Astrocyte of the spinal cord (primary cell): ENCODE measurements around the gene LSAMP.

Experiments used
- DNase-seq: peaks from one replicate; pipeline ENCODE4 v3.0.0; 2011; ENCODE audit warnings: low read depth, low spot score
- H3K4me3 ChIP-seq: 2 replicates; pipeline ENCODE4 v1.5.1; 2011; ENCODE audit warnings: low read depth, mild to moderate bottlenecking, low read length, moderate library complexity
- CTCF ChIP-seq: IDR thresholded peaks from 2 replicates; pipeline ENCODE4 v1.5.1; 2012; ENCODE audit warnings: low read depth, mild to moderate bottlenecking, low read length, inconsistent platforms
- in situ Hi-C: cut with HindIII; loops from 2 replicates; pipeline ENCODE4 v1.10.0; 2017; ENCODE audit warnings: low sequenced_read_pairs

Gene LSAMP

DNA sequence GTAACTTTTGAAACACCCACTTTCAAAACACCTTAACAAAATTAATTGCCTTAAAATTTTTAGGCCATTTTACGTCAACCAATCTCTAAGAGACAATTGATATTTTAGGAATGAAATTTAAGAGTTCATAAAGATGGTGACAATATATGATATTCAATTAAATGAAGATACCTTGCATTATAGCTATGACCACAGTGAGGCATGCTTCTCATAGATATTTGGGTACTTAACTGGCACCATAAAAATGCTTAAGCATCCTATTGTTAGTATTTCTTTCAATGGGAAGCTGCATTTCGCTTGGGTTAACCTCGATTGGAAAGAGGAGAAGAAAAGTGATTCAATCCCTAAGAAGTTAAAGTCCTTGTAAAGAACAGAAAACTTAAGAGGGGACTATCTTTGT is 613.0 kb downstream of the LSAMP start:
- in situ Hi-C loops, result no loop called here
- H3K4me3 ChIP-seq, result no peak overlapping the region
- no peak for TF ChIP-seq CTCF
- no peak for DNase-seq

DNA sequence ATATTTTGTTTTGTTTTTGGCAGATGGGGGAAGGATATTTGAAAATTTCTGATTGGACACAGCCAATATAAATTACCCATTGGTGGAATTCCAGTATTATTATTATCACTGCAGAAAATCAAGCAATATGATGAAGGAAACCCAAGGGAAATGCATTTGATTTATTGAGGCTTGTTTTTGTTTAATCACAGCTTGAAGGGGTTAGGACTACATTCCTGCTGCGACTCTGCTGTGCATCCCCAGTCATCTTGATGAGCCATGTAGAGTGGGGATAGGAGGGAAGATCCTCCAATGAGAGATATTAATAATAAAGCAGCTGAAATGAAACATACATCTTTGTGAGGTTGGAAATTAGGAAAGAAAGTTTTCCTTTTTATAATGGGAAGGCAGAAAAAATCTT is 613.4 kb downstream of the LSAMP start:
- in situ Hi-C loops, result no loop called here
- H3K4me3 ChIP-seq, result no peak overlapping the region
- TF ChIP-seq CTCF, result no peak
- DNase-seq, result no peak

GRCh38 chr3:115830764-115831395 is 614.4 kb downstream of the LSAMP start:
- no peak overlapping the region for H3K4me3 ChIP-seq
- DNase-seq, result no peak
- TF ChIP-seq CTCF, result no peak
- in situ Hi-C loops, result no loop called here

- DNase-seq, result no peak
- TF ChIP-seq CTCF, result no peak
- H3K4me3 ChIP-seq, result no peak overlapping the region
- in situ Hi-C loops, result no loop called here
Measured at GRCh38 chr3:115828401-115828800, 616.9 kb downstream of the LSAMP start.

GRCh38 chr3:115827495-115827894 is 617.8 kb downstream of the LSAMP start:
- TF ChIP-seq CTCF, result no peak
- in situ Hi-C loops, result no loop called here
- DNase-seq, result no peak
- H3K4me3 ChIP-seq, result no peak overlapping the region

- no peak for TF ChIP-seq CTCF
- in situ Hi-C loops, result no loop called here
- H3K4me3 ChIP-seq, result no peak overlapping the region
- peak; percentile 57 for DNase-seq
Measured at GRCh38 chr3:115825046-115825445, 620.2 kb downstream of the LSAMP start.

GRCh38 chr3:115823083-115823482 is 622.2 kb downstream of the LSAMP start:
- TF ChIP-seq CTCF, result no peak
- no peak overlapping the region for H3K4me3 ChIP-seq
- DNase-seq, result no peak
- in situ Hi-C loops, result no loop called here
